HG03135 (cell line): Measurements from ENCODE around the gene DCP1A.
"Not testable (repeated sequence)": the region's sequence is repeated elsewhere in the genome, so short reads cannot be mapped to it uniquely, and the experiment has no call there.

Experiments used
- ATAC-seq: cut with Tn5 transposase; IDR thresholded peaks from one replicate; pipeline ENCODE4 v1.9.1; 2021; ENCODE audit warnings: mild to moderate bottlenecking, moderate library complexity; ENCODE audit not compliant: unreplicated experiment

DCP1A gene

GRCh38 chr3:53347261-53348064, at the start of gene DCP1A:
TSS of gene DCP1A (minus strand) at chr3:53347543. CDS start at chr3:53347517, 26 bp downstream.
- peak; percentile 95 for ATAC-seq

DNA sequence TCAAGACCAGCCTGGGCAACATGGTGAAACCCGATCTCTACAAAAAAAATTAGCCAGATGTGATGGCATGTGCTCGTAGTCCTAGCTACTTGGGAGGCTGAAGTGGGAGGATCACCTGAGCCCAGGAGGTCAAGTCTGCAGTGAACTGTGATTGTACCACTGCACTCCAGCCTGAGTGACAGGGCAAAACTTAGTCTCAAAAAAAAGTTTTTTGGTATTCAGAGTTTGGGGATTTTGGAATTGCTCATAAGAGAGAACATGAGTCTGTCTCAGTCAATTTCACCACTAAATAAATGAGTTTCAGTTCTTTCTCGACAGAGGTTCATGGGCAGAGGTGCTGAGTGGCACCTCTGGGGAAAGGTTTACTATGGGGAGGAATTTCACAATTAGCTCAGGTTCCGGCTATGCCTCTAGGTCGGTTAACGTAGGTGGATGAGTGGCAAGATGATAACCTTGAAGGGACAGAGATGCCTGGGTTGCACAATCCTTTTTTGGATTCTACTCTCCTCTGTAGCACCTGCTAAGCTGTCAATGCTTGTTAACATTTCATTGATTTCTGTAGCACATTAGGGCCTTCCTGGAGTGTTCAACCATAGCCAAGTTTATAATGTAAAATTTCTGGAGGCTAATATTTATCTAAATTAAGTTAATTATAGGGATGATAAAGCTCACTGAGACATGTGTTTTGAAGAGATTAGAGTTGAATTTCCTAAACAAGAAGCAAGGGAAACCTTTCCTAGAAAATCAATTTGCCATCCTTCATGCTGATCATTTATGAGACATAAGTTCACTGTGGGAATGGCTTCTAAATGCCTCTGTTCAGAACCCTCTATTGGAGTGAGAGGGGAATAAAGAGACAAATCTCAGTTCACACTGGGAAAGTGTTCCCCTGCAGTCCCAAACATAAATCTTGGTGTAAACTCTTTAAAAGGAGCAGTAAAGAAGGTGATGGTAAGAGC, 37.4 kb upstream of the DCP1A start:
- ATAC-seq: no peak

DNA sequence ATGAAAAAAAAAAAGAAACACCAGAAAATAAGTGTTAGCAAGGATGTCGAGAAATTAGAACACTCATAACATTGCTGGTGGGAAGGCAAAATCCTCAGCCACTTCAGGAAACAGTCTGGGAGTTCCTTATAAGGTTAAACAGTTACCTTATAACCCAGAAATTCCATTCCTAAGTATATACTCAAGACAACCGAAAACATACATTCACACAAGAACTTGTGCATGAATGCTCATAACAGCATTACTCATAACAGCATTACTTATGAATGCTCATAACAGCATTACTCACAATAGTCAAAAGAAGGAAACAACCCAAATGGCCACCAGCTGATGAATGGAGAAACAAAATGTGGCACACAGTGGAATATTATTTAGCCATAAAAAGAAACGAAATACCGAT, 34.8 kb upstream of the DCP1A start:
- ATAC-seq: no peak

GRCh38 chr3:53380306-53380705, 33.0 kb upstream of the DCP1A start:
- ATAC-seq: no peak

DNA sequence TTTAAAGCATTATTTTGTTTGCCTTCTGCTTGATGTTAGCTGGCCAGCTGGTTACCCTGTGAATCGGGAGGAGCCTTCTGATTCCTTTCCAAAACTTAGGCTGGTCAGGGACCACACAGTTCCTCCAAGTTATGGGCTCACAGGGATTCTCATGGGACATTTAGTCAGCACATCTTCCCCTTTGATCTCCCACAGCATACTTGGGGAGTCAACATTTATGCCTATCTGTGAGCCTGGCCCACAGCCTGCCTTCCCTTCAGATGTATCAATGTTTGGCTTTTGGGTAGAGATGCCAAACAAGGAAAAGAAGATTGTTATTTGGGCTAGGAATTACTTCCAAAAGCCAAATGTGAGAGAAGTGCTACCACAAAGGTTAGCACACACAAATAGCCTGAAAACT, 32.6 kb upstream of the DCP1A start:
- ATAC-seq: no peak

DNA sequence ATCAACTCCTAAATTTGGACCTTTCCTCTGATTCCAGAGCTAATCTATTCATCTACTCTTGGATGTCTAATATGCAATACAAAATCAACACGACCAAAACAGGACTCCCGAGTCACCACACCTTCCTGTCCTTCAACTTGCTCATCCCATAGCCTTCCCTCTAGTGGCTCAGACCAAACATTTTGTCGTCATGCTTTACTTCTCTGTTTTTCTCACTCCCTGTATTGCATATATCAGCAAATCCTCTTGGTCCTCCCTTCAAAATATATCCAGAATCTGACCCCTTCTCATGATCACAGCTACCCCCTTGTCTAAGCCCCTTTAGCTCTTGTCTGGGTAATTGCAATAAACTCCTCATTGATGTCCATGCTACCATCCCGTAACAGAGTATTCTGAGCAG, 30.5 kb upstream of the DCP1A start:
- ATAC-seq: no peak

- no peak for ATAC-seq
Measured at GRCh38 chr3:53376679-53377078, 29.3 kb upstream of the DCP1A start.

DNA sequence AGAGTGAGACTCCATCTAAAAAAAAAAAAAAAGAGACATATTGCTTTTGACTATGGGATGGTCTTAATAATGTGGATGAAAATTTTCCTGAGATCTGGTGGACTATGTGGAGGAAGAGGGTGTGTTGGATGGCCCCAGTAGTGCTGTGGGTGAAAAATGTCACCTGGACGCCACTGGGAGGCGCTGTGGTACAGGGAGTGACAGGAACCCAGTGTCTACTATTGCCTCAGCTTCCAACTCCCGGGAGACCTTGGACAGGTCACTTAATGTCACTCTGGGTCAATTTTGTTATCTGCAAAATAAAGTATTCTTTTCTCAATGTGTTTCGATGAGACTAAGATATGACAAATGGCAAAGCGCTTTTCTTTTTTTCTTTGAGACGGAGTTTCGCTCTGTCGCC, 27.7 kb upstream of the DCP1A start:
- no peak for ATAC-seq

GRCh38 chr3:53370719-53371118, 23.4 kb upstream of the DCP1A start:
- ATAC-seq: not testable (repeated sequence)

DNA sequence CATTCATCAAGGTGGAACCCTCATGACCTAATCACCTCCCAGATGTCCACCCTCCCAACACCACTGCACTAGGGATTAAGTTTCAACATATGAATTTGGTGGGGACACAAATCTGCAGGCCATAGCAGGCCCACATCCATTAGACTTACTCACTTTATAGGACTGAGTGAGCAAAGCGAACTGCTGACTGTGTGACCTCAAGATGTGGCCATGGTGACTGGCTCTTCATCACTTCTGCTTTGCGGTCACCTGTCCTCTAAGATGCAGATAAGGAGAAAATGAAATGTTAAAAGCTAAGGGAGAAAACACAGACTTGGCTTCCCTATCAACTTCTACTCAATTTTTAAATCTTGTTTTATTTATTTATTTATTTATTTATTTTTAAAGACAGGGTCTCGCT, 14.5 kb upstream of the DCP1A start:
- no peak for ATAC-seq

DNA sequence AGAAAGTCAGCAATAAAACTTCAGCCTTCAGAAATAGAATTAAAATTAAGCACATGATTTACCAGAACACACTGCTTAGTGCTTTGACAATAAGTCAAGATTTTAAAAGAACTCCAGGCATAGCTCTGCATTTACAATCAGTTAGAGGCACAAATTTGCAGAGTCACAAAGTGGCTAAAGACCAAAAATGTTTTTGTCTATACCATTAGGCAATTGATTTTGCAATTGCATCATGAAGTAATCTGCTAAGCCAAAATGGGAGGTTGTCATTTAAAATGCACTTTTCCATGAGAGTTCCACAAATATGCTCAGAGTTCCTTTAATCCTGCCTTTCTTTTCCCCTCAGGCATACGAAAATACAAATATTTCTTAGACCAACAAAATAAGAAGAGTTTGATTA, 10.1 kb upstream of the DCP1A start:
- no peak for ATAC-seq

DNA sequence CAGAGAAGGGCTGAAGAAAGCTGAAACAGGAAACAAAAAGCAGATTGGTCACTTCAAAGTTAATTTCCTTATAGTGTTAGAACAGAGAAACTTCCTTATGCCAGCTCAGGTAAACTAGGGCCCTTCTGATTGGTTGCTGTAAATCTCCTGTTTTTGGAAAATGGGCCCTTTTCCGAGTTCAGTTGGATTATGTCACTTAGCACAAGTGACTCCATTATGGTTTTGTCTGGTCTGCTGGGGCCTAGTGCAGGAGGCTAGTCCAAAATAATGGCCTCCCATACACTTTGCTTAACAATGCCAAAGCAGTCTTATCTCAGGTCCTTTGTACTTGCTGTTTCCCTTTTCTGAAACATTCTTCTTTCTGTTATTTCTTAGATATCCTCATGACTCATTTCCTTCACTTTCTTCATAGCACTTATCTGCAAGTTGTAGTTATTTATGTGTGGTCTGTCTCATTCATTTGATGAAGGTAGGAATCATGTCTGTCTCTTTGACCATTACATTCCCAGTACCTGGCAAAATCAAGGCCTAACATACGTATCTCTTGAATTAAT, 7.7 kb upstream of the DCP1A start:
- no peak for ATAC-seq

DNA sequence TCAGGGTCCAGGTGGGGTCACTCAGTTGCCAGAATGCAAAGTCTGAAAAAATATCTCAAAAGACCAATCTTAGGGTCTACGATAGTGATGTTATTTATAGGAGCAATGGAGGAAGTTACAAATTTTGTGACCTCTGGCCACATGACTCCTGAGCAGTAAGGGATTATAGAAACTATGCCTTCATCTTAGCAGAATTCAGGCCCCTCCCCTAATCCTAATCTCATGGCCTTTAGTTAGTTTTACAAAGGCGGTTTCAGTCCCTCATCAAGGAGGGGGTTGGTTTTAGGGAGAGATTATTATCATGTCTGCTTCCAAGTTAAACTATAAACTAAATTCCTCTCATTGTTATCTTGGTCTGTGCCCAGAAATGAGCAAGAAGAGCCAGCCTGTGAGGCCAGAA, 5.9 kb upstream of the DCP1A start:
- ATAC-seq: no peak

DNA sequence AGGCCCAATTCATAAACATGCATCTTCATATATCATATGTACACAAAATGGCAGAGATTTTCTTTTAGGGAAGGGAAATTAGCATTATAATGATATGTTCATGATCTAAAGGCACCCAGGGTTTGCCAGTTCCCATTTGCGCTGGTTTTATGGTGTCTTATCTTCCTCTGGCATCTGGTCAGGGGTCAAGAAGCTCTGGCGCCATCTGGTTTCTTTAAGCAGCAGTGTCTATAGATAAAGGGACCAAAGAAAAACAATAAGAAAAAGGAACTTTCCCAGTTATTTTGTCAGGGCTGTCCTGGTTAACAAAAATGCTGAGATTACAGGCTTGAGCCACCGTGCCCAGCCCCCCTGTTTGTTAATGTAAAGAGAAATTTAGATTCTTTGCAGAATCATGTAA, 3.3 kb upstream of the DCP1A start:
- no peak for ATAC-seq

DNA sequence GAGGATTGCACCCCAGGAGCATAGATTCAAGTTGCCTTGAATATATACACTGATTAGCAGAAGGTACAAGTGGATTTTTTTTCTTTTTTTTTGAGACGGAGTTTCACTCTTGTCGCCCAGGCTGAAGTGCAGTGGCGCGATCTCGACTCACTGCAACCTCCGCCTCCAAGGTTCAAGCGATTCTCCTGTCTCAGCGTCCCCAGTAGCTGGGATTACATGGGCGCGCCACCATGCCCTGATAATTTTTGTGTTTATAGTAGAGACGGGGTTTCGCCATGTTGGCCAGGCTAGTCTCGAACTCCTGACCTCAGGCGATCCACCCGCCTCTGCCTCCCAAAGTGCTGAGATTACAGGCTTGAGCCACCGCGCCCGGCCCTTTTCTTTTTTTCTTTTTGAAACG, 775 bp upstream of the DCP1A start:
- ATAC-seq: not testable (repeated sequence)

GRCh38 chr3:53346922-53347260, 452 bp downstream of the DCP1A start:
- ATAC-seq: peak; percentile 4

DNA sequence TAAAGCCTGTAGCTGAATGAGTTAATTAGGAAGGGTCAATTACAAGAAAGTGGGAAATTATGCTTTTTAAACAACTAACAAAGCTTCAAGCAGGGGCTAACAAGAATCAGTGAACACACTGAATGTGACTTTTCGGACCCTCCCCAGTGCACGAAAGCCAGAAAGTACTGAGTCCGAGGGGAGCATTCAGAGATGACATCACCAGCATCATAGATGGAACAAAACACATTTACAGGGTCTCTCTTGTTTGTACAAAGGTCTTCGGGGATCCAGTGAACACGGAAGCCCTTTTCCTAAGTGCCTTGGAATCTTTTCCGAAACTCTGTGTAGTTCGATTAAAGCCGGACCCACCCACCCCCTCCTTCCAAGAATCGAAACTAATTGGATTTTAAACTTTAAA, 829 bp downstream of the DCP1A start:
- no peak for ATAC-seq

GRCh38 chr3:53342353-53342752, 5.0 kb downstream of the DCP1A start:
- no peak for ATAC-seq

- ATAC-seq: no peak
Measured at GRCh38 chr3:53337167-53337940, 10.0 kb downstream of the DCP1A start.

DNA sequence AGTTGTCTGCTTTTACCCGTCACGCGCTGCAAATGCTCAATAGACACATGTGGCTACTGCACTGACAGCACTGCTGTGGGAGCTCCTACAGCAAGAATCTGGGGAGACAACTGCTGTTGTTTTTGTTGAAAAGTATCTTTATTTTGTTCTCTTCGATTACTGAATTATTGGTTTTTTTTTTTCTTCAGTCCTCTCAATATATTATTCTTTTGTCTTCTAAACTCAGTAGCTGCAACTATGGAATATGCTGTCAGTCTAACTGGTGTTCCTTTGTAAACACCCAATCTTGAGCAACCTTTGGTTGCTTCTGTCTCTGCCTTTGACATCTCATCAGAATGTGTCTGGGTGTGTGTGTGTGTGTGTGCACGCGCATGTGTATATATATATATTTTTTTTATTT, 12.6 kb downstream of the DCP1A start:
- ATAC-seq: no peak

DNA sequence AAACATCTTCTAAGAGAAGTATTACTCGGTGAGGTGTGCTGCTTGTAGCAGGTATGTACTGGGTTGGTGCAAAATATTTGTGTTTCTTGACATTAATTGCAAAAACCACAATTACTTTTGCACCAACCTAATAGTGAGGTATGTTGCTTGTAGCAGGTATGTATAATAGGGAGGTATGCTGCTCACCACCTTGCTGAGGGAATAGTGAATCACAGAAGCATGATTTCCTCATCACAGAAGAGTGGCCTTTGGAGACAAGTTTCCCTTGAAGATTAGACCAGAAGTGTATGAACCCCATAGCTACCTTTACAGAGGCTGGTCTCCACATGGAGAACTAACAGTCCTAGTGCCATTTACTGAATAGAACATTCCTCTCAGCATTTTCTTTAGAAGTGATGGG, 15.5 kb downstream of the DCP1A start:
- no peak for ATAC-seq
